CD8-positive, alpha-beta memory T cell (primary cell): Measurements from ENCODE around the gene MPPED2. TPM values are rescaled to one million over a fixed set of nuclear protein-coding genes. Genes with fewer than 3 reads are reported as not detected.

Experiments used
- CTCF ChIA-PET: fragments of 350-600 bp; sonication (Branson Sonifier 250); formaldehyde crosslinking; loops from one replicate; lab custom pipeline; 2021; ENCODE audit warnings: antibody characterized with exemption; lab: Charles Lee
- POLR2A ChIA-PET: fragments of 350-600 bp; sonication (Branson Sonifier 250); formaldehyde crosslinking; loops from one replicate; lab custom pipeline; 2021; ENCODE audit warnings: antibody characterized with exemption; lab: Charles Lee
- DNase-seq, 5 donors: peaks; one replicate each; pipeline versions ENCODE4 v3.0.0 to v3.0.0-alpha.2; 2020 to 2022; ENCODE audit warnings: mixed read lengths in 1 of 5
- H3K27ac ChIP-seq: one replicate; pipeline ENCODE4 v1.7.0; 2013; ENCODE audit warnings: low read depth, mild to moderate bottlenecking, low read length, moderate library complexity
- H3K27me3 ChIP-seq: 2 replicates; pipeline ENCODE4 v1.7.0; 2013; ENCODE audit warnings: low read length, mild to moderate bottlenecking; ENCODE audit not compliant: insufficient read depth, poor library complexity, severe bottlenecking
- H3K36me3 ChIP-seq: 2 replicates; pipeline ENCODE4 v1.7.0; 2013; ENCODE audit warnings: mild to moderate bottlenecking, low read length, moderate library complexity; ENCODE audit not compliant: insufficient read depth
- H3K4me1 ChIP-seq: 2 replicates; pipeline ENCODE4 v1.7.0; 2013; ENCODE audit warnings: mild to moderate bottlenecking, low read length, moderate library complexity; ENCODE audit not compliant: insufficient read depth
- H3K4me3 ChIP-seq: 2 replicates; pipeline ENCODE4 v1.7.0; 2013; ENCODE audit warnings: mild to moderate bottlenecking, low read length
- H3K9me3 ChIP-seq: 2 replicates; pipeline ENCODE4 v1.7.0; 2013; ENCODE audit warnings: mild to moderate bottlenecking, low read length
- H3K27ac Mint-ChIP-seq, 8 donors: one replicate each; pipeline ENCODE4 v1.8.0; 2020 to 2021; ENCODE audit warnings: mixed read lengths in 8 of 8, mild to moderate bottlenecking in 6 of 8, inconsistent platforms in 3 of 8, moderate library complexity in 3 of 8
- H3K27me3 Mint-ChIP-seq, 2 donors: one replicate each; pipeline ENCODE4 v1.8.0; 2020 to 2021; ENCODE audit warnings: mixed read lengths in 2 of 2, mild to moderate bottlenecking in 1 of 2, moderate library complexity in 1 of 2
- H3K36me3 Mint-ChIP-seq, 3 donors: one replicate each; pipeline ENCODE4 v1.8.0; 2020 to 2021; ENCODE audit warnings: mixed read lengths in 3 of 3, inconsistent platforms in 1 of 3, mild to moderate bottlenecking in 1 of 3
- H3K4me1 Mint-ChIP-seq, 3 donors: one replicate each; pipeline ENCODE4 v1.8.0; 2020 to 2021; ENCODE audit warnings: mixed read lengths in 3 of 3, inconsistent platforms in 1 of 3, mild to moderate bottlenecking in 1 of 3
- H3K4me3 Mint-ChIP-seq, 7 donors: one replicate each; pipeline ENCODE4 v1.8.0; 2020 to 2021; ENCODE audit warnings: mixed read lengths in 7 of 7, mild to moderate bottlenecking in 6 of 7, moderate library complexity in 4 of 7, inconsistent platforms in 2 of 7
- H3K9me3 Mint-ChIP-seq, 5 donors: one replicate each; pipeline ENCODE4 v1.8.0; 2020 to 2022; ENCODE audit warnings: mixed read lengths in 5 of 5, mild to moderate bottlenecking in 3 of 5, moderate library complexity in 2 of 5, inconsistent platforms in 1 of 5
- polyA plus RNA-seq: library from polyadenylated mRNA; unstranded; fragments of 300-500 nt; fragmentation: Illumina TruSeq; gene quantifications from one replicate; pipeline ENCODE4 v1.2.3, GENCODE V29; 2021
- total RNA-seq, 2 experiments: library from RNA; stranded (reverse); gene quantifications; one replicate each; pipeline ENCODE4 v1.2.3, GENCODE V29; 2021

Gene MPPED2
- total and polyA plus RNA-seq, 3 experiments from 2014 or later: 1.1 TPM; not detected in 2

DNA sequence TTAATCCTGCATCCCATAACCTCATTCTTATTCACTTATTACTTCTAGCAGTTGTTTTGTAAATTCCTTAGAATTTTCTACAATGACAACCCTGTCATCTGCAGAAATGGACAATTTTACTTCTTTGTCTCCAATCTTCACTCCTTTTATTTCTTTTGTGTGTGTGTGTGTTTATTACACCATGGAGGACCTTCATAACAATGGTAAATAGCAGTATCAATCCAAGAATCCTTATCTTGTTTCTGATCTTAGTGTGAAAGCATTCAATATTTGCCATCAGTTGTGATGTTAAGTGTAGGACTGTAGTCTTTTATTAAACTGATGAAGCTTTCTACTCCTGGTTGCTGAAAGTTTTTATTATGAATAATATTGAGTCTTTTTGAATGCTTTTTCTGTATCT, 109.1 kb downstream of the MPPED2 start:
- Histone ChIP-seq H3K9me3 (no peaks in the 10 kb centered on the region), H3K4me3 (no peak overlapping the region), H3K27me3 (no peaks in the 10 kb centered on the region), H3K36me3 (no peaks in the 10 kb centered on the region), H3K27ac (no peak overlapping the region), H3K4me1 (no peaks in the 10 kb centered on the region)
- POLR2A ChIA-PET: no interaction called here
- CTCF ChIA-PET: no interaction called here
- Mint-ChIP-seq H3K27ac (no peak overlapping the region), H3K27me3 (peaks cover 1 to 4% of the 10 kb centered on the region in 2 donors), H3K9me3 (peaks cover 0 to 2% (median 0%) of the 10 kb centered on the region in 5 donors), H3K36me3 (no peaks in the 10 kb centered on the region), H3K4me3 (no peak overlapping the region), H3K4me1 (no peaks in the 10 kb centered on the region)
- no peak for DNase-seq

DNA sequence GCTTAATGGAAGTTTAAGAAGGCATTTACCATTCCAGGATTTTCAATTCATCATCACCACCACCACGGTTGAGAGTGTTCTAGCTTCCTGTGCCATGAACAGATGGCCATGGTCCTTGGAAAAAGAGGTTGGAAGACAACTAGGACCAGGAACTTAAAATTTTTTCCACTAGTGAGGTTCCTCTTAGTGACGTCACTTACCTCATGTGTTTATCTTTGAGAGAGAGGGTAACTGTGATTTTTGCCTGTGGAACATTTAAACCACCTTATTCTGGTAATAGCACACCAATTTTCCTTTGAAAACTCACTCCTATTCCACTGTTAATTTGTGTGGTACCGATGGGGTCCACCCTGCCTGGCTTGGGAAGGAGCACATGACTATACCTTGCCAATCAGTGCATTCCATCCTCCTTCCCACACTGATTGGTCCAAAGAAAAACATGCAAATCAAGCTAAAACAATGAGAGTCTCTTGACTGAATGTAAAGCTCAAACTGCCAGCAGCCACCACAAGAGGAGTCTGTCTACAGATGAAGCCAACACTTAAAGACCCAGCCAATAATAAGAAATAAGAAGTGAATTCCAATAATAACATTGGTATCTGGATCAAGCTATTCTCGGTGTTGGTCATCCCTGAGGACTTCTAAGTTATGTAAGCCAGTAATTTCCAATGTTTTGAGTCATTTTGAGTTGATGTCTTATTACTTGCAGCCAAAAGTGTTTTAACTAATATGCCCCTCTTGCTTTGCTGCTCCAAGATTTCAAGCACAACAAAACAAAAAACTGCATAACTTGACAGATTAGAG, 111.8 kb downstream of the MPPED2 start:
- no peaks in the 10 kb centered on the region for H3K9me3 ChIP-seq
- Mint-ChIP-seq H3K4me3 (no peak overlapping the region), H3K9me3 (peaks cover 0 to 2% (median 0%) of the 10 kb centered on the region in 5 donors), H3K36me3 (no peaks in the 10 kb centered on the region), H3K4me1 (no peaks in the 10 kb centered on the region), H3K27ac (no peak overlapping the region), H3K27me3 (peaks cover 1 to 4% of the 10 kb centered on the region in 2 donors)
- H3K27ac ChIP-seq: no peak overlapping the region
- CTCF ChIA-PET: no interaction called here
- no peaks in the 10 kb centered on the region for H3K36me3 ChIP-seq
- H3K4me1 ChIP-seq: no peaks in the 10 kb centered on the region
- POLR2A ChIA-PET: no interaction called here
- no peak for DNase-seq
- H3K4me3 ChIP-seq: no peak overlapping the region
- H3K27me3 ChIP-seq: no peaks in the 10 kb centered on the region

GRCh38 chr11:30471244-30471643, 114.9 kb downstream of the MPPED2 start:
- Mint-ChIP-seq H3K27me3 (no peaks in the 10 kb centered on the region), H3K4me1 (no peaks in the 10 kb centered on the region)
- POLR2A ChIA-PET: no interaction called here

GRCh38 chr11:30468881-30469280, 117.3 kb downstream of the MPPED2 start:
- no peaks in the 10 kb centered on the region for H3K27me3 ChIP-seq
- H3K4me3 ChIP-seq: no peak overlapping the region
- Mint-ChIP-seq H3K27me3 (no peaks in the 10 kb centered on the region), H3K4me3 (no peak overlapping the region), H3K4me1 (no peaks in the 10 kb centered on the region), H3K27ac (no peak overlapping the region), H3K36me3 (no peaks in the 10 kb centered on the region), H3K9me3 (no peaks in the 10 kb centered on the region)
- no peaks in the 10 kb centered on the region for H3K36me3 ChIP-seq
- DNase-seq: no peak
- no peaks in the 10 kb centered on the region for H3K9me3 ChIP-seq
- ChIA-PET POLR2A (no interaction called here), CTCF (no interaction called here)
- H3K4me1 ChIP-seq: no peaks in the 10 kb centered on the region
- no peak overlapping the region for H3K27ac ChIP-seq

More at GRCh38 chr11:30471244-30471643, 114.9 kb downstream of the MPPED2 start:
- Mint-ChIP-seq H3K4me3 (no peak overlapping the region), H3K36me3 (no peaks in the 10 kb centered on the region), H3K27ac (no peak overlapping the region), H3K9me3 (peaks cover 0 to 2% (median 0%) of the 10 kb centered on the region in 5 donors)
- H3K9me3 ChIP-seq: no peaks in the 10 kb centered on the region
- H3K27me3 ChIP-seq: no peaks in the 10 kb centered on the region
- H3K27ac ChIP-seq: no peak overlapping the region
- DNase-seq: no peak
- H3K36me3 ChIP-seq: no peaks in the 10 kb centered on the region
- CTCF ChIA-PET: no interaction called here
- H3K4me3 ChIP-seq: no peak overlapping the region
- H3K4me1 ChIP-seq: no peaks in the 10 kb centered on the region

- Histone ChIP-seq H3K4me3 (no peak overlapping the region), H3K9me3 (no peaks in the 10 kb centered on the region), H3K27ac (no peak overlapping the region), H3K36me3 (no peaks in the 10 kb centered on the region), H3K27me3 (no peaks in the 10 kb centered on the region), H3K4me1 (no peaks in the 10 kb centered on the region)
- ChIA-PET CTCF (no interaction called here), POLR2A (no interaction called here)
- Mint-ChIP-seq H3K36me3 (no peaks in the 10 kb centered on the region), H3K4me3 (no peak overlapping the region), H3K4me1 (peaks cover 0 to under 1% (median under 1%) of the 10 kb centered on the region in 3 donors), H3K27me3 (no peaks in the 10 kb centered on the region), H3K27ac (peak overlapping the region in 1 of 8 donors; percentile 19), H3K9me3 (no peaks in the 10 kb centered on the region)
- no peak for DNase-seq
Measured at GRCh38 chr11:30467176-30467575, 119.0 kb downstream of the MPPED2 start.

GRCh38 chr11:30465623-30466022, 120.5 kb downstream of the MPPED2 start:
- no peak overlapping the region for H3K4me3 Mint-ChIP-seq
- Histone ChIP-seq H3K27ac (no peak overlapping the region), H3K4me3 (no peak overlapping the region), H3K9me3 (no peaks in the 10 kb centered on the region), H3K27me3 (no peaks in the 10 kb centered on the region), H3K36me3 (no peaks in the 10 kb centered on the region), H3K4me1 (no peaks in the 10 kb centered on the region)
- peaks cover 0 to 4% (median 2%) of the 10 kb centered on the region in 3 donors for H3K4me1 Mint-ChIP-seq
- DNase-seq: no peak
- CTCF ChIA-PET: no interaction called here
- H3K27me3 Mint-ChIP-seq: no peaks in the 10 kb centered on the region
- no peak overlapping the region for H3K27ac Mint-ChIP-seq
- no peaks in the 10 kb centered on the region for H3K36me3 Mint-ChIP-seq
- H3K9me3 Mint-ChIP-seq: no peaks in the 10 kb centered on the region
- POLR2A ChIA-PET: no interaction called here

GRCh38 chr11:30465192-30465591, 121.0 kb downstream of the MPPED2 start:
- POLR2A ChIA-PET: no interaction called here
- Mint-ChIP-seq H3K4me1 (peaks cover 0 to 4% (median 2%) of the 10 kb centered on the region in 3 donors), H3K27ac (no peak overlapping the region), H3K27me3 (no peaks in the 10 kb centered on the region), H3K4me3 (no peak overlapping the region), H3K36me3 (no peaks in the 10 kb centered on the region), H3K9me3 (no peaks in the 10 kb centered on the region)
- Histone ChIP-seq H3K4me1 (no peaks in the 10 kb centered on the region), H3K9me3 (no peaks in the 10 kb centered on the region), H3K36me3 (no peaks in the 10 kb centered on the region), H3K4me3 (no peak overlapping the region), H3K27ac (no peak overlapping the region), H3K27me3 (no peaks in the 10 kb centered on the region)
- CTCF ChIA-PET: no interaction called here
- DNase-seq: no peak

DNA sequence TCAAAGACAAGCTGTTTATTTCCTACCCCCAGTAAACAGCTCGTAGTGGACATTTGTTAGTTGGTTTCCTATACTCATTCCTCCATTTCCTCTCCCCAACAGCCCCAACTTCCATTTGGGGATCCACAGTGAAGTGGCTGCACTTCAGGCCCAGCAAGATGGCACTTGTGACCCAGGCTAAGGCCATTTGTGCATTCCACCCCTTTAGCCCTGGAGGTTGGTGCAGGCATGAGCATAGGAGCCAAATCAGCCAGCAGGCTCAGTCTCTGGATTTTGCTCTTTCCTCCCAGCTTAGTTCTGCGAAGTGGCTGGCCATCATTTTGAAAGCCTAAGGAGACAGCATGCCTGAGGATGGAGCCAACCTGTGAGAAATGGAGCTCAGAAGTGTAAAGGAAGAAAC, 122.9 kb downstream of the MPPED2 start:
- no peak overlapping the region for H3K27ac Mint-ChIP-seq

More for the DNA sequence above, 122.9 kb downstream of the MPPED2 start:
- no peaks in the 10 kb centered on the region for H3K9me3 ChIP-seq
- DNase-seq: no peak
- no peak overlapping the region for H3K4me3 ChIP-seq
- H3K27ac ChIP-seq: no peak overlapping the region
- CTCF ChIA-PET: no interaction called here
- POLR2A ChIA-PET: no interaction called here
- no peaks in the 10 kb centered on the region for H3K36me3 ChIP-seq
- no peak overlapping the region for H3K4me3 Mint-ChIP-seq
- no peaks in the 10 kb centered on the region for H3K27me3 Mint-ChIP-seq
- no peaks in the 10 kb centered on the region for H3K4me1 ChIP-seq
- H3K9me3 Mint-ChIP-seq: no peaks in the 10 kb centered on the region
- H3K36me3 Mint-ChIP-seq: no peaks in the 10 kb centered on the region
- no peaks in the 10 kb centered on the region for H3K27me3 ChIP-seq
- peaks cover 0 to 4% (median 2%) of the 10 kb centered on the region in 3 donors for H3K4me1 Mint-ChIP-seq
